Measurements from ENCODE around the gene MBD4. TPM values are rescaled to one million over a fixed set of nuclear protein-coding genes. Genes with fewer than 3 reads are reported as not detected.
A peak's percentile ranks its signal among the peaks of the same experiment; 100 is the strongest.
"Not testable (repeated sequence)": the region's sequence is repeated elsewhere in the genome, so short reads cannot be mapped to it uniquely, and the experiment has no call there.

MBD4 gene
- total RNA-seq, 2 experiments from 2014 or later, result 48.2 to 51.1 TPM

DNA sequence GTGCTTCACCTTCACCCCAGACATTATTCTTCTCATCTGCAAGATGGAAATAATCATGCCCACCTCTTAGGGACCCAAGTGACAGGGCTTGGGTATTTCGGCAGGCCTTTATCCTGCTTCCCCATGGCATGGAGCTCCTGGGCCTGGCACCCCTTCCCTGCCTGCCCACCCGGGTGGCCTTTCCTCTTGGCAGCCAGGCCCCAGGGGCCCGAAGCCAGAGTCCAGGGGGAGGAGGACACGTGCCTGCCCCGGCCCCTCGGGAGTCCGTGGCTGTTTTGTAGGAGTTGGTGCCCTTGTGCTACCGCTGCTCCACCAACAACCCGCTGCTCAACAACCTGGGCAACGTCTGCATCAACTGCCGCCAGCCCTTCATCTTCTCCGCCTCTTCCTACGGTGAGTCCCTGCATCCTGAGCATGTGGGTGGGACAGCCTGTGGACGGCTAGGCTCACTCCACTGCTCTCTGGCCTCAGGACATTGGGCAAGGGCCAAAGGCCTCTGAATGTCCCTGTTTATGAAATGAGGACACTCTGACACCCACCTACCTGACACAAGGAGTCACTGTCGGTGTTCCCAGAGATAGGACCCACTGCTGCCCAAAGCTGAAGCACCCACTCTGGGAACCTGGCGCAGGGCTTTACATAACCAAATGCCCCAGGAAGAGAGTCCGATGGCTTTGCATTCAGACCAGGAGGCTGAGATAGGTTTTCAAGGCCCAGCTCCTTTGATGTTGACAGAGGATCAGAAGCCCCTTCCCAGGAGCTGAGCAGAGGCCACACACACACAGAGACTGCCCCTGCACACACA lies 45.8 kb downstream of the MBD4 start:
- H3K36me3 Mint-ChIP-seq, result peaks cover 25% of the 10 kb centered on the region
- not testable (repeated sequence) for H3K27me3 Mint-ChIP-seq, H3K4me3 Mint-ChIP-seq, H3K9me3 Mint-ChIP-seq, DNase-seq
- H3K27ac Mint-ChIP-seq, result peak overlapping the region; percentile 29
- H3K4me1 Mint-ChIP-seq, result peaks cover 19% of the 10 kb centered on the region

DNA sequence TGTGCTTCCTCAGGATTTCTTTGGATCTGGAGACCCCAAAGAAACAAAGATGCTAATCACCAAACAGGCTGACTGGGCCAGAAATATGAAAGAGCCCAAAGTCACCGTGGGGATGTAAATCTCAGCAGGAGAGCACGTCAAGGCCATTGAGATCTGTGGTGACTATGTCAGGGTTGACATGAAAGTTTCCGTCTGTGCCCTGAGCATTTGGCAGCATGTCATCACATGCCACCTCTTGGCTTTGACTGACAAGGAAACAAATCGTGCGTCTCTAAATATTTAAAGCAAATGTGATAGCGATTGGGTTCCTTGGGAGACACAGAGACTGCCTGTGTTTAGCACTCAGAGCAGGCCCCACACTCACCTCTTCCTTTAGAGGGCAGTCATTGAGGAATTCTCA lies 46.5 kb downstream of the MBD4 start:
- Mint-ChIP-seq H3K27me3 (no peaks in the 10 kb centered on the region), H3K9me3 (no peaks in the 10 kb centered on the region), H3K36me3 (peaks cover 22% of the 10 kb centered on the region), H3K27ac (no peak overlapping the region), H3K4me3 (no peak overlapping the region), H3K4me1 (peaks cover 15% of the 10 kb centered on the region)
- DNase-seq, result no peak

DNA sequence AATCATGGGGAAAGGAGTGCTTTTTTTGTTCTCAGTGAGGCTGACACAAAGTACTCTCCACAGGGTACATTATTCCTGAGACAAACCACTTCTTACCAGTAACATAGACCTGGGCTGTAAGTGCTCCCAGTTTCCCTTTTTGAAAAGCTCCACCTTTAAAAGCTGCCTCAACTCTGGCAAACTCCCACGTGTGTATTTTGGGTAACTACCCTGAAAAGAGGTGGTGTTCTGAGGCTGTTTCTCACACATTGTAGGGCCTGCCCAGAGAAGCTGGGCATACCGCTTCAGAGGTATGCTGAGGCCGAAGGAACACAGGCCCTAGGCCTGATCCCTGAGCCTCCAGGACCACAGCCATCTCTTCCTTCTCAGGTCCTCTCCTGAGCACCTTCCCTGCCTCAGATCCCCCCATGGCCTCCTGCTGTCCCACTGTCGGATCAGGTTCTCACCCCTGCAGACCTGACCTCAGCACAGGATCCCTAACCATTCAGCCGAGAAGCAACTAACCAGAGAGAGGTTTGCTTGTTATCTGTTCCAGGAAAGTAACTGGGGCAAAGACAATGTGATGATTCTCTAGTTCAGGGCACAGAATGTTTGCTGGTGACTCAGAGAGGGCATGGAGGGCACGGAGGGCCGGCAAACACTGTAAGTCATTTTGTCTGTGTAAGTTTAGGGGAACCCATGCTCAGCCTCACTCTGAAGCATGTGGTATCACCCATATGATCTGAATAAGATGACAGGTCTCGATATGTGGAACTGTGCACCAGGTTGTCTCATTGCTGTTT lies 47.5 kb downstream of the MBD4 start:
- not testable (repeated sequence) for H3K27me3 Mint-ChIP-seq, H3K4me3 Mint-ChIP-seq, H3K27ac Mint-ChIP-seq, H3K9me3 Mint-ChIP-seq, H3K4me1 Mint-ChIP-seq, DNase-seq
- H3K36me3 Mint-ChIP-seq, result peaks cover 24% of the 10 kb centered on the region

DNA sequence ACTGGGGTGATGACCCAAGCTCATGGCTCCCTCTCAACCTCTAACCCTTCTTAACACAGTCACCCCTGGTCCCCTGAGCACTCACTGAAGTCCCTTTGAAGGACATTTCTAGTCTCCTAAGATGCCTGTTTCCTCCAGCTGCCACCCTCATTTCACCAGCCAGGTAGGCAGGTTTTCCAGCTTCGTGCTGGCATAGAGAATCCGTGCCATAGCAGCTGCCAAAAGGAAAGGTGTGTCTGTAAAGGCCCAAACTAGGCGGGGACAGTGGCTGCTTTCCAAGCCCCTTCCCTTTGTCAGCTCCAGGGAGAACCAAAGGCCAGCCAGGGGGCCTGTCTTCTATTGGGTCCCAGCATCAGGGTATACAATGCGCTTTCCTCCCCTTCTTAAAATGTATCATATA lies 48.2 kb downstream of the MBD4 start:
- H3K36me3 Mint-ChIP-seq, result peaks cover 28% of the 10 kb centered on the region
- DNase-seq, H3K4me3 Mint-ChIP-seq, H3K9me3 Mint-ChIP-seq, H3K27ac Mint-ChIP-seq, H3K4me1 Mint-ChIP-seq, H3K27me3 Mint-ChIP-seq: not testable (repeated sequence)

DNA sequence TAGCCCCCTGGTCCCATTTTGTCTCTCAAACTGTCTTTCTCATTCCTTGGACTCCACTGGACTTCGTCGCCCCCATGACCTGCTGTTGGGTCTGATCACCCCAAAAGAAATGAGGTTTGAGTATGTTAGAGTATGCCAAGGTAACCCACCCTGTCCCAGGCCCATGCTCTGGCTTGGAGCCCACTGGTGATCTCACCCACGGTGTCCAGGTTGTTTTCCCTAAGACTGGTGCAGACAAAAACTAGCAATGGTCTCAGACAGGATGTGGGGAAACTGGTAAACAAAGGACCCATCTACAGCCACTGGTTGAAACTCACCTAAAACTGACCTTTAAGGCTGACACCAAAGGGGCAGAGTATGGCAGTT lies 50.2 kb downstream of the MBD4 start:
- DNase-seq, result no peak
- H3K36me3 Mint-ChIP-seq, result peaks cover 25% of the 10 kb centered on the region

DNA sequence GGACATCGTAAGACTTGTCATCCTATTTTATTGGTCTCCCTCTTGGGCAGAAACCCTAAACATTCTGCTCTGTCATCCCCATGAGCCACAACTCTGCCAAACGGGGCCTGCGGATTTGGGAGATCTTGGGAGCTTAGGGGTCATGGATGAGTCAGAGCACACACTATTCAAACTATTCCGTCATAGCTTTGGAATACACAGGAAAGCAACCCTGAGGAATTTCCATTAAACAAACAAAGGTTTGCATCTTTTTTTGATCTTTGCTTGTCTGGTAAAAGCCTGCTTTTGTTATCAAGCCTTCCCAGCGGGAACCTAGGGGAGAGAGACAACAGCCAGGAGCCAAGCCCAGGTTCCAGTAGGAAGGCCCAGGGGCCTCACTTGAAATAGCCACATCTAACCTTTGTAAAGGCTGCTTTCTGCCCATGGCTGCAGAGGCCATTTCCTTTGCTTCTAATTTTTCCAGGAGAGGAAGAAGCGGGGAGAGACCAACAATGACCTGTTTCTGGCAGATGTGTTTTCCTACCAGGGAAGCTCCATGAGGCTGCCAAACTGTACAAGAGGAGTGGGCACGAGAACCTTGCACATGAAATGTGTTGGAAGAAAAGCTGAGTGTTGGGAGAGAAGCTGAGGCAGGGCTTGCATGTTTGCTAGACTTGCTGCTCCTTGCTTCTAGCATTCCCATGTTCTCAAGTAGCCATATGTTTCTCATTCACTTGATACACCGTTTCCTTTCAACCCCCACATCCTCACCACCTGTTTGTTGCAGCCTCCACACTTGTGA lies 50.8 kb downstream of the MBD4 start:
- H3K36me3 Mint-ChIP-seq, result peaks cover 24% of the 10 kb centered on the region

More for the DNA sequence above, 50.2 kb downstream of the MBD4 start:
- Mint-ChIP-seq H3K27me3 (no peaks in the 10 kb centered on the region), H3K4me3 (no peak overlapping the region), H3K27ac (no peak overlapping the region), H3K9me3 (no peaks in the 10 kb centered on the region), H3K4me1 (peaks cover 3% of the 10 kb centered on the region)

DNA sequence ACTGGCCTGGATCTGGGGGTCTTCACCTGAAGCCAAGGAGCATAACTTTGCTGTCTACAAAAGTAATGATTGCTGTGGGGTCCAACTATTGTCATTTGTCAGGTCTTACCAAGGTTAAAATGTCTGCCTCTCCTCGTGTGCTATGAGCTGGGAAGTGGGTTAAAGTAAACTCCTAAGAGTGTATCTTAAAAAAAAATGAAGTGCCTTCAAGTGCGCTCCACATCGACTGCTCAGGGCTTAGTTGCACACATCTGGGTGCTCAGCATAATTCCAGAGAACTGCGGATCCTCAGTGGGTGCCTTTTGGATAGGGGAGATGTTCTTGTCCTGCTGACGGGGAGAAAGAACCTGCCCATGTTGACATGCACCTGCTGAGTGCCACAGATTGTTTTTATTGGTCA lies 52.3 kb downstream of the MBD4 start:
- H3K27me3 Mint-ChIP-seq, result no peaks in the 10 kb centered on the region
- no peak overlapping the region for H3K27ac Mint-ChIP-seq
- no peaks in the 10 kb centered on the region for H3K4me1 Mint-ChIP-seq
- H3K9me3 Mint-ChIP-seq, result no peaks in the 10 kb centered on the region
- DNase-seq, result no peak
- H3K36me3 Mint-ChIP-seq, result peaks cover 22% of the 10 kb centered on the region
- H3K4me3 Mint-ChIP-seq, result no peak overlapping the region

More for the DNA sequence above, 50.8 kb downstream of the MBD4 start:
- H3K9me3 Mint-ChIP-seq, H3K4me3 Mint-ChIP-seq, H3K27ac Mint-ChIP-seq, DNase-seq, H3K27me3 Mint-ChIP-seq, H3K4me1 Mint-ChIP-seq: not testable (repeated sequence)

DNA sequence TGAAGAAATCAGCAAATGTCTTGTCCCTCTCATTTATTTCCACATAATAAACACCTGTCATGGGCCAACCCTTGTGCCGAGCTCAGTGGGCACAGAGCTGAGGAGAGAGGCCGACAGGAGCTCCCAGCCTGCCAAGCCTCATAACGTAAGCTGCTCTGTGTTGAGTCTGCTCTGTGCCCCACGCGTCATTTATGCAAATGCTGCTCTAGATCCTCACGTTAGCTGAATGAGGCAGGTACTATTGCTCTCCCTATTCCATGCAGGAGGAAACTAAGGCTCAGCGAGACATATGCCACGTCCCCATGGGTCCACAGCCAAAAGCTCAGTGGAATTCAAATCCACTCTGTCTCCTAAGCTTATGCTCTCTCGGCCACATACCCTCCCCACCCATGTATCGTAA lies 52.8 kb downstream of the MBD4 start:
- Mint-ChIP-seq H3K9me3 (no peaks in the 10 kb centered on the region), H3K4me3 (no peak overlapping the region), H3K27me3 (no peaks in the 10 kb centered on the region), H3K27ac (no peak overlapping the region), H3K36me3 (peaks cover 22% of the 10 kb centered on the region), H3K4me1 (no peaks in the 10 kb centered on the region)
- no peak for DNase-seq

DNA sequence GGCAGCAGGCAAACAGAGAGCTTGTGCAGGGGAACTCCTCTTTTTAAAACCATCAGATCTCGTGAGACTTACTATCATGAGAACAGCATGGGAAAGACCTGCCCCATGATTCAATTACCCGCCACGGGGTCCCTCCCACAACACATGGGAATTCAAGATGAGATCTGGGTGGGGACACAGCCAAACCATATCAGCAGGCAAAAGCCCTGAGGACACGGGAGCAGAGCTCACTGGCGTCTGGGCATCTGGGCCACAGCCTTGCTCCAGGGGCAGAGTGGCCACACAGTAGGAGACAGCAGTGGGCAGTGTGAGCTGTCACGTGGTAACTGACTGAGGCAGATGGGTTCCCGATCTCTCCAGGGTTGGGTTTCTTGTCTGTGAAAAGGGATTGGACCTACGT lies 54.2 kb downstream of the MBD4 start:
- not testable (repeated sequence) for H3K4me3 Mint-ChIP-seq, DNase-seq, H3K9me3 Mint-ChIP-seq, H3K4me1 Mint-ChIP-seq, H3K27me3 Mint-ChIP-seq, H3K27ac Mint-ChIP-seq
- peaks cover 18% of the 10 kb centered on the region for H3K36me3 Mint-ChIP-seq

DNA sequence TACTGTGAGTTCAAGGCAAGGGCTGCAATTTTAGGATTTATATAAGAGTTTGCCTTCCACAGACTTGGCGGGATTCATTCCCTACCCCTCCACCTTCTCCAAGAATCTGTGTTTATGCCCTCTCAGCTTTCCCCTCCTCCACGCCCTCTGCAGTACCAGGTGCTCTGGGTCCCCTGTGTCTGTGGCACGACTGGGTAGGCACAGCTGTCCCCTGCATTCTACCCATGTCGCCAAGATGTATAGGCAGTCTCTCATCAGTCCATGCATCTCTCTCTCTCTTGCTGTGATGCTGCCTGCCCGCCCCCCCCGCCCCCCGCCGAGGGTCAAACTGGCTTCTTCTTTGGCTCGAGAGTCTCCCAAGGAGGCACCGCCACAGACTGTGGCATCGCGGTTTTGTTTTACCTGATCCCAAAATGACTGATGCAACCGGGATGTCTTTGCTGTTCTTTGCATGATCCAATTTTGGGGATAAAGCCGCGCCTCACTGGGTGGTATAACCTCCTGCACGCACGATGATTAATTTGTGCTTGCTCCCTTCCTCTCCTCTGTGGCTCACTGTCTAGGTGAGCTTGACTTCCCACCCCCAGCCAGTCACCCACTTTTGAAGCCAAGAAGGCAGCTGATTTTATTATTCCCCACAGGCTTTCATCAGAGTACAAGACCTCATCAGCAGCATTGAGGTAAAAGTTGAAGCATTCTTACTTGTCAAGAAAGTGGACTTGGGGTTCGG lies 55.0 kb downstream of the MBD4 start:
- H3K36me3 Mint-ChIP-seq, result peaks cover 16% of the 10 kb centered on the region
- H3K27me3 Mint-ChIP-seq, result no peaks in the 10 kb centered on the region
- no peak for DNase-seq
- no peak overlapping the region for H3K4me3 Mint-ChIP-seq
- no peaks in the 10 kb centered on the region for H3K4me1 Mint-ChIP-seq
- no peak overlapping the region for H3K27ac Mint-ChIP-seq
- H3K9me3 Mint-ChIP-seq, result no peaks in the 10 kb centered on the region

DNA sequence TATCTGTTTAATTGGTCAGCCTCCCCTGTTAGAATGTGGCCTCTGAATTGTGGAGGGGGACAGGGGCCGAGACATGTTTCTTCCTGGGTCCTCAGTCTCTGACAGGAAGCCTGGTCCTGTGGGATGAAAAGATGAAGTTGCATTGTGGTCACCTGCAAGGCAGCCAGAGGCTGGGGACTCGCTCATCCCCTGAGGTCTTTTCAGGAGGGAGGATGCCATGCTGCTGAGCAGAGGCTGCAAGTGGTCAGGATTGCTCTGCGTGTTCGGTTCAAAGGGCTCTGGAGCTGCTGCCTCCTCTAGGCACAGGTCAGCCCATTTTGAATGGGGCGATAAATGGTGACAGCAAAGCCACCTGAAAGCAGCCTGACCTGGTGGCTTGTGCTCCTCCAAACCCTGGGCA lies 55.6 kb downstream of the MBD4 start:
- not testable (repeated sequence) for DNase-seq, H3K9me3 Mint-ChIP-seq, H3K27ac Mint-ChIP-seq, H3K27me3 Mint-ChIP-seq, H3K4me1 Mint-ChIP-seq, H3K4me3 Mint-ChIP-seq
- peaks cover 16% of the 10 kb centered on the region for H3K36me3 Mint-ChIP-seq

DNA sequence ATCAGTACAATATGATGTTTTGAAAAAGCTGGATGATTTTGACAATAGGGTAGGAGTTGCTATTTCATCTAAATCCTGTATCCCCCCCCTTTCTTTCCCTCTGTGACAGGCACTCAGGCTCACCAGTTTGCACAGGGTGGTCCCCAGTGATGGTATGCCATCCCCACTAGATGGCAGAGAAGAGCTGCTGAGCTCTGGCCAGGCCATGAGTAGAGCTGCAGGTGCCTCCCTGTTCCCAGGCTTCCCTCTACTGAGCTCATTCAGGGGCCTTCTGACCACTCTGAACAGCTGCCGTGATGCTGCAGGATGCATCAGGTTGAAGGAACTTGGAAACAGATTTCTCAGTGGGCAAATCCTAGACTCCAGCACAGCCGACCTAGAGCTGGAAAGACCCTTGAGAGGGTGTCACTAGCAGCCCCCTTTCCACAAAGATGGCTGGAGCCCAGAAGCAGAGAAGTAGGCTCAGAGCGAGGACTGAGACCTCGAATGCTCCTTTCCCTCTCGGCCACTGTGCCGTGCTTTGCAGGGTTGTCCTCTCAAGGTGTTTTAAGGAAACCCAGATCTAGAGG lies 56.4 kb downstream of the MBD4 start:
- no peak overlapping the region for H3K4me3 Mint-ChIP-seq
- DNase-seq, result peak; percentile 57
- no peaks in the 10 kb centered on the region for H3K27me3 Mint-ChIP-seq
- H3K4me1 Mint-ChIP-seq, result no peaks in the 10 kb centered on the region
- peaks cover 15% of the 10 kb centered on the region for H3K36me3 Mint-ChIP-seq
- no peaks in the 10 kb centered on the region for H3K9me3 Mint-ChIP-seq
- H3K27ac Mint-ChIP-seq, result no peak overlapping the region

DNA sequence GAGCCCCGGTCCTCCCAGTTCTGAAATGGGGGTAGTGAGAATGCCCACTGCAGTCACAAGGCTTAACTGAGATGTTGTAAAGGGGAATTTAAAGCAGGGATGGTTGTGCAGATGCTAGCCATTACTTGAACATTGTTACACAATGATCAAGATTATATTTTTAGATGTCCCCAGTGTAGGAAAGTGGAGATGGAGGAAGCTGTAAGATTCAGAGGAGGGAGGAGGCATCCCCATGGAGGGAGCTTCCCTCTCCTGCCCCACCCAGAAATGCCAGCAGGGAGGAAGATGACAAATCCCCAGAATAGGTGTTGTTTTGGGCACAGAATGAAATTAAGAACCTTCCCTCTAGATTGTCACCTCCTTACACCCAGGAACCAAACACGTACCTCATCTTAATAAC lies 57.4 kb downstream of the MBD4 start:
- H3K36me3 Mint-ChIP-seq, result peaks cover 7% of the 10 kb centered on the region

More for the DNA sequence above, 57.4 kb downstream of the MBD4 start:
- Mint-ChIP-seq H3K4me3 (no peak overlapping the region), H3K9me3 (no peaks in the 10 kb centered on the region), H3K4me1 (no peaks in the 10 kb centered on the region), H3K27me3 (no peaks in the 10 kb centered on the region), H3K27ac (peak overlapping the region; percentile 3)
- no peak for DNase-seq

Measured in activated naive CD8-positive, alpha-beta T cell treated with anti-CD3 and anti-CD28 coated beads for 36 hours (primary cell).